GM21786 (cell line): ENCODE results near the gene CFLAR.
A peak's percentile ranks its signal among the peaks of the same experiment; 100 is the strongest.
"Not testable (repeated sequence)": the region's sequence is repeated elsewhere in the genome, so short reads cannot be mapped to it uniquely, and the experiment has no call there.

Experiments
- ATAC-seq: cut with Tn5 transposase; IDR thresholded peaks from one replicate; pipeline ENCODE4 v1.9.1; 2021; ENCODE audit not compliant: unreplicated experiment

Gene CFLAR

DNA sequence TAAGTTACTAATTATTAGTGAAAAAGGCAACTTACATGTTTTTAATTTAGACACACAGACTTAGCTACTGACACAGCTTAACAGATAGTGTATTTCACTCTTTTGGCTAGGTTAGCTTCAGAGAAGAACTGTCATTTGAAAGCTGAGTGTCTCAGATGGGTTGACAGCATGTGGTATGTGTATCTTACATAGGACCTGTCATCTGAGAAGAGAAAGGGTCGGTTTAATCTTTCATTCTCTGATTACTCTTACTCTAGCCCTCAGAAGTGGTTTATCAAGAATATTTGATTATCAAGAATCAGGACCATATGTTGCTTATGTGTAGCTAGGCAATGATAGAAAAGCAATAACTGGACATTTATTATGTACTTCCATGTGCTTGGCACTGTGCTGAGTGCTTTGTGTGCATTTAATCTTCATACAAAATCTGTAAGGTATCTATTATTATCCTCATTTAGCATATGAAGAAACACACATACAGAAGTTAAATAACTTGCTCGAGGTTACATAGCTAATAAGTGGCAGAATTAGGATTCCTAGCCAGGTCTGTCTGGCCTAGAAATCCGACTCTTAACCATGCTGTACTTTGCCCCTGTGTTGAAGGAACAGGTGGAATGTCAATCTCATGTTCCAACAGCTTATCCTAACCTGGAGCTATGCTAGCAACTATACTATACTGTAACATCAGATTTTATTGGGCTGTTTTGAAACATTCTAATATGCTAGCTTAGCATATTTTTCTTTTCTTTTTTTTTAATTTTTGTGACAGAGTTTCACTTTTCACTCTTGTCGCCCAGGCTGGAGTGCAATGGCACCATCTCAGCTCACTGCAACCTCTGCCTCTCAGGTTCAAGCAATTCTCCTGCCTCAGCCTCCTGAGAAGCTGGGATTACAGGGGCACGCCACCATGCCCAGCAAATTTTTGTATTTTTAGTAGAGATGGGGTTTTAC lies 28.4 kb downstream of the CFLAR start:
- ATAC-seq, result no peak

DNA sequence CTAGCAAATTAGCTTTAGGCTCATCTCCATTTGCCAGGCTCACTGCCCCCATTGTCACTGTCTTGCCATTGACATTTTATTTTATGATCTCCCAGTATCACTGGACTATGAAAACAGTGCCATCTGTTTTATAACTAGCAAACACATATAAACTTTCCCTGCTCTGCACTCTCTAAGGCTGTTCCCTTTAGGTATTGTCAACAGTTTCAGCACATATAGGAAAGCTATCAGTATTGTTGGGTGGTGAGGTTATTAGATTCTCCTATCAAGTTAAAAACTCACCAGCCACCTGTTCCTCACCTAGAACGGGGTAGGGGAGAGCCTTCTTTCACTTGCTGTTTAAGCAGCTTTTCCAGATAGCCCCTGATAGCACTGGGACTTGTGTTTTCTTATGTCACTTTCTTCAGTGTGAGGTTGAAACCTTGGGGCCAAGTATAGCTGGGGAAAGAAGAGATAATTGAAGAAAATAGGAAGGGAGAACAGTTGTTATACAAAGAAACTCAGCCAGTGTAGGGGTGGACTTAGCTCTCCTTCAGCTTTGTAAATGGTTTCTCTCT lies 32.5 kb downstream of the CFLAR start:
- no peak for ATAC-seq

DNA sequence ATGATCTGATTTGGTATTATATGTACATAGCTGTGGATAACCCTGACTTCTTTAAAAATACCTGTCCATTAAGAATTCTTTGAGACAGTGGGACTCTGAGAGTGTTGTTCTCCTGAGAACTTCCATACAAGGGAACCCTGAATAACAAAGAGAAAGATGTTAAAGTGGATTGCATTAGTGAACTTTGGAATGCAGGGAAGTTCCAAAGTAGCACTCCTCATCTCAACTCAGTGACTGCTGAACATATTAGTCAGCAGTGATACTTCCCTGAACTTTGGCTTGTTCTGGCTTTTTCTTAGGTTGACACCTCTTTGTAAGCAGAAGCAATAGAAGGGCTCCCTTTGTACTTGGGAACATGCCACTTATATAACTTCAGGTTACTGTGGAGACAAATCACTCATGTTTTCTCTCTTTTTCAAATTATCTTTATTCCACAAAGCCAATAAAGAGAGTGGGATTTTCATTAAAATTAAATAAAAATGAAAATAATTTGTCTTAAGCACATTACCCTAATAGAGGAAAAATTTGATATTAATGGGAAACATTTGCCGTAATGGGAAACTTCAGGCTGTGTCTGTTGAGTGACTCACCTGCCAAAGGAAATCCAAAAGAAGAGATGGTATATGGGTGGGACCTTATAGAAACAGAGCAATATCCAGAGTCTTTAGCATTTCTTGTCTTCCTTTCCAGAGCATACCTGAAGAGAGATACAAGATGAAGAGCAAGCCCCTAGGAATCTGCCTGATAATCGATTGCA lies 33.3 kb downstream of the CFLAR start:
- no peak for ATAC-seq

DNA sequence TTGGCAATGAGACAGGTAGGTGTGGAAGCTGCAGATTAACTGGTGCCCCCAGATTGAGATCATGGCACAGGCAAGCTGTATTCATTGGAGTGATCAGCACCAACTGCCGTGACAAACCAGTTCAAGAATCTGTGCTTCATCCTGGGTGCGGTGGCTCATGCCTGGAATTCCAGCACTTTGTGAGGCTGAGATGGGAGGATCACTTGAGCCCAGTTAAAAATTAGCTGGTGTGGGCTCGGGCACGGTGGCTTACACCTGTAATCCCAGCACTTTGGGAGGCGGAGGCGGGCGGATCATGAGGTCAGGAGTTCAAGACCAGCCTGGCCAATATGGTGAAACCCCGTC lies 33.8 kb downstream of the CFLAR start:
- ATAC-seq, result not testable (repeated sequence)

DNA sequence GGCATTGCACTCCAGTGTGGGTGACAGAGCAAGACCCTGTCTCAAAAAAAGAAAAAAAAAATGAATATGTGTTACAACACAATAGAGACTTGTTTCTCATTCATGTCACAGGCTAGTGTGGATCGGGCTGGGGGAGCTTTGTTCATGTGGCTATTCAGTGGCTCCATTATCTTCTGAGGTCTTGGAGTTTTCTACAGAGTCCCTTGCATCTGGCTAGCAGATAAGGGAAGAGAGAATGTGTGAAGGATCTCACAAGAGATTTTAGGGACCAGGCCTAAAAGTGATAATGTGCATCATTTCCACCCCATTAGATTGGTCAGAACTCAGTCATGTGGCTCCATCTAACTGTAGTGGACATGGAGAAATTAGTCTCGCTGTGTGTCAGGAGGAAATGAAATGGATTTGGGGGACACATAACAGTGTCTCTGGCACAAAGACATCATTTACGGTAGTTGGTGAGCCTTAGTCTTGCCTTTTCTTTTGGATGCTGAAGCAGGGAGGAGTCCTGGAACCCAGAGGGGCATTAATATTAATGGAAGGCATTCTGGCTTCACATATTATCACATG lies 34.6 kb downstream of the CFLAR start:
- ATAC-seq, result no peak

DNA sequence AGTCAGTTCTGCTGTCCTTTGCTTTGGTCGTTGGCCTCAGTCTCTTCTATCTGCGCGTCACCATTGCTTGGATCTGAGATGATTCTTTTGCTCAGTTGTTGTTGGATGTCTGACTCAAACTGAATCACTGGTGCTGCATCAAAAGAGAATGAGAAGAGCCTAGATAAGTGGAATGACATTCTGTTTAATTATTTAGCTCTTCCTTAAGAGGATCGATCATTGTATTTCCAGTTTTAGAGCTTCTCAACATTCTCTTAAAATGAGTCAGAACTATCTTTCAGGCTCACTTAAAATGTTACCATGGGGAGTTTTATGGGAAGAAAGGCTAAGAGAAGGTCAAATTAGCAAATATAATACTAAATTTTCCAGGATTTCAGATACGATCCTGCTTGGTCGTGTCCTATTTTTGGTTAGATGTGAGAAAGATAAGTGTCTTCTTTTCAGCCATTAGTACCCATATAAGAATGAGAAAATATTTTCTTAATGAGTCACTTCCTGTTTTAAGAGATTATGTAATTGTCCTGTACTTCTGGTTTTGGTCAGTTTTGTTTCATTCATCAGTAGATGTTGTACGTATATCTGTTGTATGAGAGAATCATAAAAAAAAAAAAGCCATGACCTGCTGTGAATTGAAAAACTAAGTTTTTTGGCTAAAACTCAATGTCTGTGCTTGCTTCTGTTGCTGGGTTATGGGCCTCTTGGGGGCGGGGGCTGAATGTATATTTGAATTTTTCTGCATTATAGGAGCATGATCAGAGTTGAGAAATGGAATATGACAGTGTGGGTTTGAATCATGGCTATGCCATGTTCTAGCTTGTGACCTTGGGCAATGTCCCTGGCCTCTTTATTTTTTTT lies 35.4 kb downstream of the CFLAR start:
- ATAC-seq, result peak; percentile 90

DNA sequence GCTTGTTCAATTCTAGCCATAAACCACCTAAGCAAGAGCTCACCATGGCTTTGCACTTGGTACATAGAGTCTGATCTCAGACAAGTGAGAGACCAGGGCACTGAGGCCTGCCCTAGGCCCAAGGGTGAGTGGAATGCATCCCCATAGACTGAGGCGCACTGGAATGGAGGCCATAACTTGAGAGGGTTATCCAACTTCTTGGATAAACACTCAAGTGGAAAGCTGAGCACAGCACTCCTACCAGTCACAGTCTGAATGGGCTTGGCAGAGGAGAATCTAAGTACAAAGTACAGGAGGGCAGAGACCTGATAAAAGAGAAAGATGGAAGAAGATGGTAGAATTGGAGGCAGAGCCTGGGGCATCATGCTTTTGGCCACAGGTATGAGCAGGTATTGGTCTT lies 36.6 kb downstream of the CFLAR start:
- ATAC-seq, result no peak

DNA sequence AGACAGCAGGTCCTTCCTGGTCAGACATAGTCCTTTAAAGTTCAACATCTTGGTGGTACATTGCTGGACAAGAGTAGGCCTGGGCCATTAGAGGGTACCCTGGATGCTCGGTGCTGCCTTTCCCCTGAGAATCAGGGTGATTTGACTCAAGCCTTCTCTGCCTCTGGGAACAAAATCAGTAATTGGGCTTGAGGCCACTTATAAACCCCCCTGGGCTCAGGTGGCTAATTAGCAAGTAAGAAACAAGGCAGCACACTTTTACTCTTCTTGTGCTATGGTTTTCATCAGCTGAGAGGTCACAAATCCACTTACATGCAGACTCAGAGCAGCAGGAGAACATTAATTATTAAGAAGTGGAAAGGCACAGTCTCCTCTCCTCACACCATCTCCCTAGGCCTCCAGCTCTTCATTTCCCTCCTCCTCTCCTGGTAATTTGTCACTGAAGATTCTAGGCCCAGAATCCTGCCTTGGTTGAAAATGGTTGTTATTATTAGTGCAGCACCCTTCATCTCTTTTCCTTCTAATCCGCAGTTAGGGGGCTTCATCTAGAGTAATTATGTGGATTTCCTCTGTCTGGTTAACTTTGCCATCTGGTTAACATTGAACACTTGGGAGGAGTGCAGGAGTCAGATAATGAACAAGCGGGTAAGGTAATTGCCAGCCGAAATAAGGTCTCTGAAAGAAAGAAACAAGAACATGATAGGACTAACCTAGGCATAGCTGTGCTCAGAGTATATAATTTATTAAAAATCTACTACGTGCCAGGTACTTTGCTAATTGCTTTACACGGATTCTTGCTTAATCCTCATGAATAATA lies 37.2 kb downstream of the CFLAR start:
- ATAC-seq, result no peak

DNA sequence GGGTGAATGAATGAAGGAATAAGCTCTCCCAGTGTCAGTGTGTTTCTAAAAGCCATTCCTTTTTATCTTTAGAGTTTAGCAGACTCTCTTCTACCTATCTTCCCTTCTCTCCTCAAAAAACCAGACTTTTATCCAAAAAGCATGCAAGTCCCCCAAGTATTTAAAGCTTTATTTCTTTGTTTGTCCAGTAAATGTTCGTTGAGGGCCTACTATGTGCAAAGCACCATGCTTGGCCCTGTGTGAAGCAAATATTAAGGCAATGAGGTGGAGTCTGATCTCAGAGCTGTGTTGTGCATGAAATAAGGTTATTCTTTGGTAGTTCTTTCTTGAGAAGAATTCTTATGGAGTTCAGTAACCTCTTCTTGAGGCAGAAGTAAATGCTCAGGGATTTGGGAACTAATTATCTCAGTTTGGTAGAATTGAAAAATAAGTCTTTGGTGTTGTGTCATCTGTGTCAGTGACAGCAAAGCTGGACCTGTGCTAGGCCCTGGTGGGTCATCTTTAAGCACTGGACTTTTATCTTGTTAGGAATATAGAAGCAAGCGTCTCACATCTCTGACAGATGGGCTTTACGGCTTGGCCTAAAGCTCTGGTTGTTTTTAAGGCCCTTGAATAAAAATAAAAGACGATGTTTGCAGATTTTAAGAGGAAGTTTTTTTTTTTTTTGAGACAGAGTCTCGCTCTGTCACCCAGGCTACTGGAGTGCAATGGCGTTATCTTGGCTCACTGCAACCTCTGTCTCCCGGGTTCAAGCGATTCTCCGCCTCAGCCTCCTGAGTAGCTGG lies 38.8 kb downstream of the CFLAR start:
- no peak for ATAC-seq

DNA sequence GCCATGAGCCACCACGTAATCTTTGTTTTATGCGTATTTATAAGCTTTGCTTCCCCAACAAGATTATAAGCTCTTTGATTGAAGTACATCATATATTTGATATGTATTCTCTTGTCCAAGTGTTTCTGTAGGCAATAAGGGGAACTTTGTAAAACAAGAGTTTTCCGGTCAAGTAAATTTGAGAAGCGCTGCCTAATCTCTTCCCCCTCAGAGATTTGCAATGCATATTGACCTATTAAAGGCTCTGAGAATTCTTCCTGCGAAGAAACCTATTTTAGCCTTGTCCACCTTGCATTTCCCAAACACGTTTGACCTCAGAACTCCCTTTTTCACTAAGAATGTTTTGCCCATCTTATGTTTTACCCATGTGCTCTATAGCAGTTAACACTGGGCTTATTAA lies 40.1 kb downstream of the CFLAR start:
- no peak for ATAC-seq

DNA sequence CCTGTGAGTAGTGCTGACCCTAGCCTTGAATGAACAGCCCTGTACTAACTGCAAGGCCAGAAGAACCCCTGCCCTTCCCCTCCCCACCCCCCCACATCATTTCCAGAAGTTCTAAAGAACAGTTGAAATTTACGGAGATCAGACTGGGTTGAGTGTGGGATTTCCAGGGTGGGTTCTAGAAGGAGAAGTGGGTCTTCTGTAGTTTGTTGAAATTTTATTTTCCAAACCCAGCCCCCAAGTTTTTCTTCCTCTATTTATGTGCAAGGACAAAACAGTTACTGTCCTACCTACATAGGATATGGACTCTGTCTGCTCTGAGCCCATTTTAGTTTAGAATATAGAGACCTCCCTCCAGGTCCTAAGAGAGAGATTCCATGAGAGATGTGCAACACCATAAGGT lies 40.7 kb downstream of the CFLAR start:
- ATAC-seq, result no peak

DNA sequence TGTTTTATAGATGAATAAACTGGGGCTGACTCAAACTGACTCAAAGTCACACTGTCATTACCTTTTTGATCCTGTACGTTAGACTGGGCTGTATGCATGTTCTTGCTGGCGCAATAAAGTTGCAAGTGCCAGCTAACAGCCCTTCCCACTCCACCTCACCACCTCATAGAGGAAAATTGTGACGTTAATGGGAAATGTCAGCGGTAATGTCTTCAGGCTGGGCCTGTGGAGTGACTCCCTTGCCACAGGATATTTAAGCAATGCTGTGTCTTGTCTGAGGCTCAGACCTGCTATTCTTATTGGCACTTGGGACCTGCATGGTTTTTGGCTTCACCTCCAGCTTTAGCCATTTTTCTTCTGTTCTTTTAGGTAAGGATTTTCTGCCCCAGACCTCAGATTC lies 41.7 kb downstream of the CFLAR start:
- ATAC-seq, result peak; percentile 16

DNA sequence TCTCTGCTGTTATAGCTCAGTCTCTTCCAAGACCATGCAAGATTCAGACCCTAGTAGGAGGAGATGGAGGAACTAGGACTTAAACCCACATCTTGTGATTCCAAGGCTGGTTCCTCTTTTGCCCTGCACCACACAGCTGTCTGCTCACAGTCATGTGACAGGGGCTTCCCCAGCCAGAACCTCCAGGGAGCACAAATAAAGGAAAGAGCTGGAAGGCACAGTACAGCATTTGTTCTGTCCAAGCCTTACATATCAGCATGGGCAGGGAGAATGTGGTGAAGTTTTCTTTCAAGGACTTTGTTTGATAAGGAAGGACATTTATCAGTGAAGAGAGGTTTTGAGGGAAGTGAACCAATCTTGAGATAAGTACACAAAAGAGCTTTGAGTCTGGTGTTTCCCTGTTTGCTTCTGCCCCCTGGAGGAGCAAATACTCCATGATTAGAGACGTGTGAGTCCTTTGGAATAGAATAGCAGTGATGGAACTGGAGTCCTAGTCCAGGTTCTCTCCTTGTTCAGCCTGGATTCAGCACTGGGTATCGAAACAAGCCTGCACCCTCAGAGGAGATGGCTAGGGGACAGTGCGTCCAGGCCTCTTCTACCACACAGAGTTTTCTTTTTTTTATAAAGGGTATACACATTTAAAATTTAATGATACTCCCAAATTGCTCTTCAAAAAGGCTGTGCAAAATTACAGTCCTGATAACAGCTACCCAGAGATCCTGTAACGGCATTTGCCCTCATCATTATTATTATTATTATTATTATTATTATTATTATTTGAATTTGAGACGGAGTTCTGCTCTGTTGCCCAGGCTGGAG lies 42.4 kb downstream of the CFLAR start:
- peak; percentile 97 for ATAC-seq

DNA sequence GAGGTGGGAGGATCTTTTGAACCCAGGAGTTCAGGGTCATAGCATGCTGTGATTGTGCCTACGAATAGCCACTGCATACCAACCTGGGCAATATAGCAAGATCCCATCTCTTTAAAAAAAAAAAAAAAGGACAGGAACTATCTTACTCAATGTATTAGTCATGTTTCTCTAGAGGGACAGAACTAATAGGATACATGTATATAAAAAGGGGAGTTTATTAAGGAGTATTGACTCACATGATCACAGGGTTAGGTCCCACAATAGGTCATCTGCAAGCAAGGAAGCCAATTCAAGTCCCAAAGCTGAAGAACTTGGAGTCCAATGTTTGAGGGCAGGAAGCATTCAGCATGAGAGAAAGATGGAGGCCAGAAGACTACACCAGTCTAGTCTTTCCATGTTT lies 48.2 kb downstream of the CFLAR start:
- no peak for ATAC-seq

DNA sequence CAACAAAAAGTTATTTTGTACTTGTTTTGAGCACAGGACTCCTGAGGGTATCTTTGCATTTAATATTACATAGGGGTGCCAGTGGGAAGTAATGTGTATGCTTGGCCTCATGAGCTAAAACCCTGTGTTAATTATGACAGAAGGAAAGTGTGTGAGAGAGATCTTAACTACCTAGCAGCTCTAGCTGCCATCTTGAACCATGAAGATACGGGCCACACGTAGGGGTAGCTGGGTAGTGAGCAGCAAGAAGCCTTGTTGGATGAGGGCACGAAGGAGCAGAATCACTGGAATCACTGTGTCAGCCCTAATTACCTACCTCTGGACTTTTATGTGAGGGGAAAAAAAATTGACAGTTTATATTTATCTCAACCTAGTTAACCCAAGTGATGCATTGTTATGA lies 51.6 kb downstream of the CFLAR start:
- ATAC-seq, result no peak

DNA sequence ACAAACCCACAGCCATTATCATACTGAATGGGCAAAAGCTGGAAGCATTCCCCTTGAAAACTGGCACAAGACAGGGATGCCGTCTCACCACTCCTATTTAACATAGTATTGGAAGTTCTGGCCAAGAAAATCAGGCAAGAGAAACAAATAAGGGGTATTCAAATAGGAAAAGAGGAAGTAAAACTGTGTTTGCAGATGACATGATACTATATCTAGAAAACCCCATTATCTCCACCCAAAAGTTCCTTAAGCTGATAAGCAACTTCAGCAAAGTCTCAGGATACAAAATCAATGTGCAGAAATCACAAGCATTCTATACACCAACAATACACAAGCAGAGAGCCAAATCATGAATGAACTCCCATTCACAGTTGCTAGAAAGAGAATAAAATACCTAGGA lies 52.5 kb downstream of the CFLAR start:
- not testable (repeated sequence) for ATAC-seq

DNA sequence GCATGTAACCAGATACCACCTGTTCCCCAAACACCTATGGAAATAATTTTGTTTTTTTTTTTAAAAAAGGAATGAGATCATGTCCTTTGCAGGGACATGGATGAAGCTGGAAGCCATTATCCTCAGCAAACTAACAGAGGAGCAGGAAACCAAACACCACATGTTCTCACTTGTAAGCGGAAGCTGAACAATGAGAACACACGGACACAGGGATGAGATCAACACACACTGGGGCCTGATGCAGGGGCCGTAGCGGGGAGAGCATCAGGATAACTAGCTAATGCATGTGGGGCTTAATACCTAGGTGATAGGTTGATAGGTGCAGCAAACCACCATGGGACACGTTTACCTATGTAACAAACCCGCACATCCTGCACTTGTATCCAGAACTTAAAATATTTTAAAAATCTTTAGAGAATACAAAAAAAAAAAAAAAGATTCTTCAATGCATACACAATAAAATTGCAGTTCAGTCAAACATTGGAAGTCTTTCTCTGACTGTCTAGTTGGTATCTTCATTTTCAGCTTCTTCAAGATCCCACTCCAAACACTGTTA lies 55.4 kb downstream of the CFLAR start:
- no peak for ATAC-seq

DNA sequence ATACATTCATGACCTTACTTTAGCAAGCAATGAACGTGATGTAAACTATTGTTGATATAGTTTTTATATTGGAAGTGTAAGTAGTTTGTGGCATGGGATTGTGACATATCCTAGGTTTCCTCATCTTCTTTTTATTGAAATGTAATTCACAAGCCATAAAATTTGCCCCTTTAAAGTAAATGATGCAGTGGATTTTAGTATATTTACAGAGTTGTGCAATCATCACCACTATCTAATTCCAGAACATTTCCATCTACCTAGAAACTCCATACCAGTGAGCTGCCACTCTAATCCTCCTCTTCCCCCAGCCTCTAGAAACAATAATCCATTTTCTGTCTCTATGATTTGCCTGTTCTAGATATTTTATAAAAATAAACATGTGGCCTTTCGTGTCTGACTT lies 56.3 kb downstream of the CFLAR start:
- no peak for ATAC-seq
